Measurements from ENCODE around the gene CREBBP. TPM values are rescaled to one million over a fixed set of nuclear protein-coding genes. Genes with fewer than 3 reads are reported as not detected.

The CREBBP gene
- total and polyA plus RNA-seq, 2 experiments from 2014 or later, result 36.9 to 54.8 TPM

DNA sequence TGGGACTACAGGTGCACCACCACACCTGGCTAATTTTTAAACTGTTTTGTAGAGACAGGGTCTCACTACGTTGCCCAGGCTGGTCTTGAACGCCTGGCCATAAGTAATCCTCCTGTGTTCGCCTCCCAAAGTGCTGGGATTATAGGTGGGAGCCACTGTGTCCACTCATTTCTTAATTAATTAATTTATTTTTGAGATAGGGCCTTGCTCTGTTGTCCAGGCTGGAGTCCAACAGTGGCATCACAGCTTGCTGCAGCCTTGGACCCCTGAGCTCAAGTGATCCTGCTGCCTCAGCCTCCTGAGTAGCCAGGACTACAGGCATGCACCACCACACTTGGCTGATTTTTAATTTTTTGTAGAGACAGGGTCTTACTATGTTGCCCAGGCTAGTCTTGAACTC is 116.1 kb downstream of the CREBBP start (continued):
- TF ChIP-seq, protein P1, sequence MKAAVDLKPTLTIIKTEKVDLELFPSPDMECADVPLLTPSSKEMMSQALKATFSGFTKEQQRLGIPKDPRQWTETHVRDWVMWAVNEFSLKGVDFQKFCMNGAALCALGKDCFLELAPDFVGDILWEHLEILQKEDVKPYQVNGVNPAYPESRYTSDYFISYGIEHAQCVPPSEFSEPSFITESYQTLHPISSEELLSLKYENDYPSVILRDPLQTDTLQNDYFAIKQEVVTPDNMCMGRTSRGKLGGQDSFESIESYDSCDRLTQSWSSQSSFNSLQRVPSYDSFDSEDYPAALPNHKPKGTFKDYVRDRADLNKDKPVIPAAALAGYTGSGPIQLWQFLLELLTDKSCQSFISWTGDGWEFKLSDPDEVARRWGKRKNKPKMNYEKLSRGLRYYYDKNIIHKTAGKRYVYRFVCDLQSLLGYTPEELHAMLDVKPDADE (IDR thresholded peaks at IDR 0.05), result no peak

DNA sequence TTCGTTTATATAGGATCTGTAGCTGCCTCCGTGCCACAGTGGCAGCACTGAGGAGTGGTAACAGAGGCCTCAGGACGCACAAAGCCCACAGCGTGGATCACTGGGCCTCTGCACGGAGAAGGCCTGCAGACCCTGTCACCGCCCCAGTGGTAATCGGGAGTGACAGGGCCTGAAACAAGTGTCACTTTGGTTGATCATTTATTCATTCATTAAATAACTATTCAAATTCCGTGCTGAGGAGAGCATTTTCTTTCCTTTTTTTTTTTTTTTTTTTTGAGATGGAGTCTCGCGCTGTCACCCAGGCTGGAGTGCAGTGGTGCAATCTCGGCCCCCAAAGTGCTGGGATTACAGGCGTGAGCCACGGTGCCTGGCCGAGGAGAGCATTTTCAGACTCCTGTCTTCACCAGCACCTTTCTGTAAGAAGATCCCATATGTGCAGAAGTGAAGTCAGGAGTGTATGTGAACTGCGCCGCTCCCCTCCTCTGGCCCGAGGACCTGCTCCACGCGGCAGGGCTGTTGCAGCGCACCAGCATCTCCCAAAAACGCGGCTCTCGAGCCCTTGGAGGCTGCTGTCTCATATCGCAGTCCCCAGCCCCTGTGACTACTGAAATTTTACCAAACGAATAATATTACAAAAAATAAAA is 118.3 kb downstream of the CREBBP start:
- no peaks in the 10 kb centered on the region for H3K27me3 ChIP-seq (ENCODE audit: insufficient read depth)
- H4K20me1 ChIP-seq (replicated peaks; ENCODE audit: insufficient read depth), result peaks cover 22% of the 10 kb centered on the region
- H3K9me2 ChIP-seq (ENCODE audit: insufficient read depth), result no peaks in the 10 kb centered on the region
- H3K4me2 ChIP-seq, result no peak overlapping the region
- Mint-ChIP-seq H3K4me3 (no peak overlapping the region), H3K27ac (no peak overlapping the region), H3K4me1 (no peaks in the 10 kb centered on the region), H3K9me3 (no peaks in the 10 kb centered on the region), H3K36me3 (ENCODE audit: low read depth) (peaks cover 54% of the 10 kb centered on the region), H3K27me3 (ENCODE audit: insufficient read depth, low read depth, poor library complexity) (peaks cover 2% of the 10 kb centered on the region)
- H3K79me2 ChIP-seq (replicated peaks; ENCODE audit: insufficient read depth), result peaks cover 3% of the 10 kb centered on the region; the same call in 1 of the 2 replicates
- ATAC-seq, result no peak
- H3K4me3 ChIP-seq, result no peak overlapping the region
- peaks cover 25% of the 10 kb centered on the region for H3K36me3 ChIP-seq (ENCODE audit: insufficient read depth)
- H3K27ac ChIP-seq (ENCODE audit: low read depth), result no peak overlapping the region
- no peaks in the 10 kb centered on the region for H3K4me1 ChIP-seq (ENCODE audit: insufficient read depth)
- H2AFZ ChIP-seq, result no peak overlapping the region
- H3F3A ChIP-seq (replicated peaks; ENCODE audit: low read depth), result peaks cover 8% of the 10 kb centered on the region; the same call in 1 of the 2 replicates
- no peak for DNase-seq (ENCODE audit: low spot score)
- TF ChIP-seq, protein P1 (IDR thresholded peaks at IDR 0.05), result no peak

DNA sequence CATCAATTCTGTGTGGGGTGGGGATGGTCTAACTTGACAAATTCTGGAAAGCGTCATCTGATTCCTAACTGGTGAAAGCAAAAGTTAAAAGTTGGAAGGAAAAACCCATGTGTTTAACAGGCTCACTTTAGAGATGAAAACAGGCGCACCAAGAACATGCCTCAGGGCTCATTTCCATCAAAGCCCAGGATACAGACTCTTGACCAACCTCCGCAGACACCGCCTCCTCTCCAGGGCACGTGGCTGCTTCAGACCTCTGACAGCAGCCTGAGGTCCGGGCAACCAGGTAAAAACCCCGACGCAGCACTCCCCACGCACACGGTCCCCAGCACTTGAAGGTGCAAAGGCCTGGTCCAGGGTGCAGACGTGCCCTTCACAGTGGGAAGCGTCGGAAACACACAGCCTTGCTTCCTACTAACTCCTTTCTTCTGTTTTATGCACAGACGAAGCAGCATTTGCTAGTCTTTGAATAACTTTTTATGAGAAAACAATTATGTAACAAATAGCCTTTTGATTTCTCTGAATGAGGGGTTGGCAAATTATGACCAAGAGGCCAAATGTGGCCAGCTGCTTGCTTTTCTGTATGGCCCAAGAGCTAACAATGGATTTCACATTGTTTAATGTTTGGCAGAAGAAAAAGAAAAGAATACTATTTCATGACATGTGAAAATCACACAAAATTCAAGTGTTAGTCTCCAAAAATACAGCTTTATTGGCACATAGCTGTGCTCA is 119.0 kb downstream of the CREBBP start:
- peaks cover 52% of the 10 kb centered on the region for H3K36me3 Mint-ChIP-seq (ENCODE audit: low read depth)
- no peaks in the 10 kb centered on the region for H3K4me1 Mint-ChIP-seq
- H3K9me3 Mint-ChIP-seq, result no peaks in the 10 kb centered on the region
- ATAC-seq (no peak), DNase-seq (ENCODE audit: low spot score) (no peak)
- H3K27ac ChIP-seq (ENCODE audit: low read depth), result no peak overlapping the region
- H3K36me3 ChIP-seq (ENCODE audit: insufficient read depth), result peaks cover 30% of the 10 kb centered on the region
- H3F3A ChIP-seq (replicated peaks; ENCODE audit: low read depth), result peaks cover 8% of the 10 kb centered on the region; the same call in 1 of the 2 replicates
- no peaks in the 10 kb centered on the region for H3K4me1 ChIP-seq (ENCODE audit: insufficient read depth)
- H2AFZ ChIP-seq, result no peak overlapping the region
- H3K4me2 ChIP-seq, result no peak overlapping the region
- H3K27ac Mint-ChIP-seq, result no peak overlapping the region
- no peaks in the 10 kb centered on the region for H3K9me2 ChIP-seq (ENCODE audit: insufficient read depth)
- H3K27me3 Mint-ChIP-seq (ENCODE audit: insufficient read depth, low read depth, poor library complexity), result peaks cover 2% of the 10 kb centered on the region
- H3K79me2 ChIP-seq (replicated peaks; ENCODE audit: insufficient read depth), result peaks cover 3% of the 10 kb centered on the region; the same call in 1 of the 2 replicates
- peaks cover 20% of the 10 kb centered on the region for H4K20me1 ChIP-seq (replicated peaks; ENCODE audit: insufficient read depth)
- no peak overlapping the region for H3K4me3 ChIP-seq
- H3K4me3 Mint-ChIP-seq, result no peak overlapping the region
- no peaks in the 10 kb centered on the region for H3K27me3 ChIP-seq (ENCODE audit: insufficient read depth)
- TF ChIP-seq EZH2phosphoT487 (IDR thresholded peaks at IDR 0.05; ENCODE audit: unreplicated experiment), result no peak
- TF ChIP-seq POLR2AphosphoS5 (IDR thresholded peaks at IDR 0.05; ENCODE audit: low read depth), result no peak
- TF ChIP-seq, protein P2, sequence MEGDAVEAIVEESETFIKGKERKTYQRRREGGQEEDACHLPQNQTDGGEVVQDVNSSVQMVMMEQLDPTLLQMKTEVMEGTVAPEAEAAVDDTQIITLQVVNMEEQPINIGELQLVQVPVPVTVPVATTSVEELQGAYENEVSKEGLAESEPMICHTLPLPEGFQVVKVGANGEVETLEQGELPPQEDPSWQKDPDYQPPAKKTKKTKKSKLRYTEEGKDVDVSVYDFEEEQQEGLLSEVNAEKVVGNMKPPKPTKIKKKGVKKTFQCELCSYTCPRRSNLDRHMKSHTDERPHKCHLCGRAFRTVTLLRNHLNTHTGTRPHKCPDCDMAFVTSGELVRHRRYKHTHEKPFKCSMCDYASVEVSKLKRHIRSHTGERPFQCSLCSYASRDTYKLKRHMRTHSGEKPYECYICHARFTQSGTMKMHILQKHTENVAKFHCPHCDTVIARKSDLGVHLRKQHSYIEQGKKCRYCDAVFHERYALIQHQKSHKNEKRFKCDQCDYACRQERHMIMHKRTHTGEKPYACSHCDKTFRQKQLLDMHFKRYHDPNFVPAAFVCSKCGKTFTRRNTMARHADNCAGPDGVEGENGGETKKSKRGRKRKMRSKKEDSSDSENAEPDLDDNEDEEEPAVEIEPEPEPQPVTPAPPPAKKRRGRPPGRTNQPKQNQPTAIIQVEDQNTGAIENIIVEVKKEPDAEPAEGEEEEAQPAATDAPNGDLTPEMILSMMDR (conservative IDR thresholded peaks at IDR 0.05; ENCODE audit: low read depth in 2 of 2), result no peak
- TF ChIP-seq STAT1 (IDR thresholded peaks at IDR 0.05; ENCODE audit: unreplicated experiment), result no peak
- TF ChIP-seq, protein P3, sequence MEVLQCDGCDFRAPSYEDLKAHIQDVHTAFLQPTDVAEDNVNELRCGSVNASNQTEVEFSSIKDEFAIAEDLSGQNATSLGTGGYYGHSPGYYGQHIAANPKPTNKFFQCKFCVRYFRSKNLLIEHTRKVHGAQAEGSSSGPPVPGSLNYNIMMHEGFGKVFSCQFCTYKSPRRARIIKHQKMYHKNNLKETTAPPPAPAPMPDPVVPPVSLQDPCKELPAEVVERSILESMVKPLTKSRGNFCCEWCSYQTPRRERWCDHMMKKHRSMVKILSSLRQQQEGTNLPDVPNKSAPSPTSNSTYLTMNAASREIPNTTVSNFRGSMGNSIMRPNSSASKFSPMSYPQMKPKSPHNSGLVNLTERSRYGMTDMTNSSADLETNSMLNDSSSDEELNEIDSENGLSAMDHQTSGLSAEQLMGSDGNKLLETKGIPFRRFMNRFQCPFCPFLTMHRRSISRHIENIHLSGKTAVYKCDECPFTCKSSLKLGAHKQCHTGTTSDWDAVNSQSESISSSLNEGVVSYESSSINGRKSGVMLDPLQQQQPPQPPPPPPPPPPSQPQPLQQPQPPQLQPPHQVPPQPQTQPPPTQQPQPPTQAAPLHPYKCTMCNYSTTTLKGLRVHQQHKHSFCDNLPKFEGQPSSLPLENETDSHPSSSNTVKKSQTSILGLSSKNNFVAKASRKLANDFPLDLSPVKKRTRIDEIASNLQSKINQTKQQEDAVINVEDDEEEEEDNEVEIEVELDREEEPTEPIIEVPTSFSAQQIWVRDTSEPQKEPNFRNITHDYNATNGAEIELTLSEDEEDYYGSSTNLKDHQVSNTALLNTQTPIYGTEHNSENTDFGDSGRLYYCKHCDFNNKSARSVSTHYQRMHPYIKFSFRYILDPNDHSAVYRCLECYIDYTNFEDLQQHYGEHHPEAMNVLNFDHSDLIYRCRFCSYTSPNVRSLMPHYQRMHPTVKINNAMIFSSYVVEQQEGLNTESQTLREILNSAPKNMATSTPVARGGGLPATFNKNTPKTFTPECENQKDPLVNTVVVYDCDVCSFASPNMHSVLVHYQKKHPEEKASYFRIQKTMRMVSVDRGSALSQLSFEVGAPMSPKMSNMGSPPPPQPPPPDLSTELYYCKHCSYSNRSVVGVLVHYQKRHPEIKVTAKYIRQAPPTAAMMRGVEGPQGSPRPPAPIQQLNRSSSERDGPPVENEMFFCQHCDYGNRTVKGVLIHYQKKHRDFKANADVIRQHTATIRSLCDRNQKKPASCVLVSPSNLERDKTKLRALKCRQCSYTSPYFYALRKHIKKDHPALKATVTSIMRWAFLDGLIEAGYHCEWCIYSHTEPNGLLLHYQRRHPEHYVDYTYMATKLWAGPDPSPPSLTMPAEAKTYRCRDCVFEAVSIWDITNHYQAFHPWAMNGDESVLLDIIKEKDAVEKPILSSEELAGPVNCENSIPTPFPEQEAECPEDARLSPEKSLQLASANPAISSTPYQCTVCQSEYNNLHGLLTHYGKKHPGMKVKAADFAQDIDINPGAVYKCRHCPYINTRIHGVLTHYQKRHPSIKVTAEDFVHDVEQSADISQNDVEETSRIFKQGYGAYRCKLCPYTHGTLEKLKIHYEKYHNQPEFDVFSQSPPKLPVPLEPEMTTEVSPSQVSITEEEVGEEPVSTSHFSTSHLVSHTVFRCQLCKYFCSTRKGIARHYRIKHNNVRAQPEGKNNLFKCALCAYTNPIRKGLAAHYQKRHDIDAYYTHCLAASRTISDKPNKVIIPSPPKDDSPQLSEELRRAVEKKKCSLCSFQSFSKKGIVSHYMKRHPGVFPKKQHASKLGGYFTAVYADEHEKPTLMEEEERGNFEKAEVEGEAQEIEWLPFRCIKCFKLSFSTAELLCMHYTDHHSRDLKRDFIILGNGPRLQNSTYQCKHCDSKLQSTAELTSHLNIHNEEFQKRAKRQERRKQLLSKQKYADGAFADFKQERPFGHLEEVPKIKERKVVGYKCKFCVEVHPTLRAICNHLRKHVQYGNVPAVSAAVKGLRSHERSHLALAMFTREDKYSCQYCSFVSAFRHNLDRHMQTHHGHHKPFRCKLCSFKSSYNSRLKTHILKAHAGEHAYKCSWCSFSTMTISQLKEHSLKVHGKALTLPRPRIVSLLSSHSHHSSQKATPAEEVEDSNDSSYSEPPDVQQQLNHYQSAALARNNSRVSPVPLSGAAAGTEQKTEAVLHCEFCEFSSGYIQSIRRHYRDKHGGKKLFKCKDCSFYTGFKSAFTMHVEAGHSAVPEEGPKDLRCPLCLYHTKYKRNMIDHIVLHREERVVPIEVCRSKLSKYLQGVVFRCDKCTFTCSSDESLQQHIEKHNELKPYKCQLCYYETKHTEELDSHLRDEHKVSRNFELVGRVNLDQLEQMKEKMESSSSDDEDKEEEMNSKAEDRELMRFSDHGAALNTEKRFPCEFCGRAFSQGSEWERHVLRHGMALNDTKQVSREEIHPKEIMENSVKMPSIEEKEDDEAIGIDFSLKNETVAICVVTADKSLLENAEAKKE (CRISPR knock-in tag; IDR thresholded peaks at IDR 0.05), result no peak
- TF ChIP-seq ZNF114 (CRISPR knock-in tag; IDR thresholded peaks at IDR 0.05), result no peak
- TF ChIP-seq CREB1 (CRISPR knock-in tag; IDR thresholded peaks at IDR 0.05; ENCODE audit: low read depth), result no peak
